ACHN (cell line): ENCODE measurements around the gene MPI.
A peak's percentile ranks its signal among the peaks of the same experiment; 100 is the strongest.

ENCODE experiments used
- DNase-seq: peaks from one replicate; pipeline ENCODE4 v3.0.0-alpha.2; 2015
- in situ Hi-C: cut with HindIII; loops from 2 replicates; pipeline ENCODE4 v1.10.0; 2017; ENCODE audit warnings: low sequenced_read_pairs, low pct_ligation_motif_present, low pct_unique_long_range_greater_than_20kb

Gene MPI

GRCh38 chr15:74889883-74890664 is at the start of gene MPI:
Gene MPI (plus strand): TSS chr15:74890042. CDS start chr15:74890074, 32 bp downstream.
- DNase-seq, result peak; percentile 78
- in situ Hi-C loops, result no loop called here

GRCh38 chr15:74840851-74841775 is 48.7 kb upstream of the MPI start:
- in situ Hi-C loops, result no loop called here
- DNase-seq, result no peak

GRCh38 chr15:74841891-74842373 is 47.9 kb upstream of the MPI start:
- DNase-seq, result no peak
- in situ Hi-C loops, result no loop called here

GRCh38 chr15:74842581-74843444 is 47.0 kb upstream of the MPI start, which contains the start of gene ULK3:
Gene ULK3 (minus strand): TSS chr15:74843156. CDS start chr15:74843105, 51 bp downstream.
- in situ Hi-C loops, result no loop called here
- DNase-seq, result peak; percentile 82

GRCh38 chr15:74843445-74843828 is 46.4 kb upstream of the MPI start:
- no peak for DNase-seq
- in situ Hi-C loops, result no loop called here

GRCh38 chr15:74843891-74844299 is 45.9 kb upstream of the MPI start:
- in situ Hi-C loops, result no loop called here
- DNase-seq, result no peak

- in situ Hi-C loops, result no loop called here
- DNase-seq, result no peak
Measured at GRCh38 chr15:74844319-74845207, 45.3 kb upstream of the MPI start.

- in situ Hi-C loops, result no loop called here
- DNase-seq, result no peak
Measured at GRCh38 chr15:74845208-74845568, 44.7 kb upstream of the MPI start.

- DNase-seq, result no peak
- in situ Hi-C loops, result no loop called here
Measured at GRCh38 chr15:74845581-74845980, 44.3 kb upstream of the MPI start.

- DNase-seq, result peak; percentile 33
- in situ Hi-C loops, result no loop called here
Measured at GRCh38 chr15:74847432-74847831, 42.4 kb upstream of the MPI start.

GRCh38 chr15:74850393-74850792 is 39.4 kb upstream of the MPI start:
- no peak for DNase-seq
- in situ Hi-C loops, result no loop called here

- in situ Hi-C loops, result no loop called here
- DNase-seq, result no peak
Measured at GRCh38 chr15:74851960-74852359, 37.9 kb upstream of the MPI start.

- no peak for DNase-seq
- in situ Hi-C loops, result no loop called here
Measured at GRCh38 chr15:74854453-74855022, 35.3 kb upstream of the MPI start.

GRCh38 chr15:74855857-74856256 is 34.0 kb upstream of the MPI start:
- in situ Hi-C loops, result no loop called here
- no peak for DNase-seq

GRCh38 chr15:74856537-74856936 is 33.3 kb upstream of the MPI start:
- DNase-seq, result no peak
- in situ Hi-C loops, result no loop called here

- in situ Hi-C loops, result no loop called here
- DNase-seq, result no peak
Measured at GRCh38 chr15:74857082-74857655, 32.7 kb upstream of the MPI start.
